ENCODE measurements around the gene ACER3. TPM values are rescaled to one million over a fixed set of nuclear protein-coding genes. Genes with fewer than 3 reads are reported as not detected.

The ACER3 gene
- total RNA-seq, 1 donor from 2014 or later: 16.2 TPM

GRCh38 chr11:76910620-76911414 is 50.1 kb downstream of the ACER3 start:
- Histone ChIP-seq H3K36me3 (no peaks in the 10 kb centered on the region), H3K27me3 (no peaks in the 10 kb centered on the region), H3K4me1 (peaks cover 9% of the 10 kb centered on the region), H3K27ac (peak overlapping the region; percentile 16), H3K9me3 (no peaks in the 10 kb centered on the region), H3K4me3 (peak overlapping the region in 1 of 2 donors; percentile 10)
- intact Hi-C loops (cut with DNase I): no loop called here
- peak in 1 of 2 donors; percentile 65 for TF ChIP-seq POLR2AphosphoS5 (IDR thresholded peaks at IDR 0.05; ENCODE audit: insufficient read depth in 1 of 2, low read depth in 1 of 2)
- no peak for TF ChIP-seq CTCF (IDR thresholded peaks at IDR 0.05)
- no peak for TF ChIP-seq POLR2A (IDR thresholded peaks at IDR 0.05)
- no peak for DNase-seq (ENCODE audit: extremely low spot score in 2 of 2)

- peaks cover 9% of the 10 kb centered on the region for H3K4me1 ChIP-seq
- H3K9me3 ChIP-seq: no peaks in the 10 kb centered on the region
- no peak for DNase-seq (ENCODE audit: extremely low spot score in 2 of 2)
- H3K27ac ChIP-seq: peak overlapping the region; percentile 16
- peak overlapping the region in 1 of 2 donors; percentile 10 for H3K4me3 ChIP-seq
- no peak for TF ChIP-seq POLR2A (IDR thresholded peaks at IDR 0.05)
- TF ChIP-seq CTCF (IDR thresholded peaks at IDR 0.05): no peak
- TF ChIP-seq POLR2AphosphoS5 (IDR thresholded peaks at IDR 0.05; ENCODE audit: insufficient read depth in 1 of 2, low read depth in 1 of 2): no peak
- H3K27me3 ChIP-seq: no peaks in the 10 kb centered on the region
- no peaks in the 10 kb centered on the region for H3K36me3 ChIP-seq
- intact Hi-C loops (cut with DNase I): no loop called here
Observed at GRCh38 chr11:76911415-76911808, 50.7 kb downstream of the ACER3 start.

GRCh38 chr11:76916712-76917111 is 56.0 kb downstream of the ACER3 start:
- H3K9me3 ChIP-seq: no peaks in the 10 kb centered on the region
- TF ChIP-seq CTCF (IDR thresholded peaks at IDR 0.05): no peak
- no peak for TF ChIP-seq POLR2A (IDR thresholded peaks at IDR 0.05)
- no peak for TF ChIP-seq POLR2AphosphoS5 (IDR thresholded peaks at IDR 0.05; ENCODE audit: insufficient read depth in 1 of 2, low read depth in 1 of 2)
- H3K36me3 ChIP-seq: no peaks in the 10 kb centered on the region
- no peak for DNase-seq (ENCODE audit: extremely low spot score in 2 of 2)
- intact Hi-C loops (cut with DNase I): loop anchor here (5.0 kb wide), 1 partner anchor 109 kb away; no protein-coding TSS in a partner anchor
- H3K27me3 ChIP-seq: no peaks in the 10 kb centered on the region
- H3K4me3 ChIP-seq: no peak overlapping the region
- H3K27ac ChIP-seq: no peak overlapping the region
- H3K4me1 ChIP-seq: peaks cover 14% of the 10 kb centered on the region

- peaks cover 11% of the 10 kb centered on the region for H3K4me1 ChIP-seq
- TF ChIP-seq POLR2AphosphoS5 (IDR thresholded peaks at IDR 0.05; ENCODE audit: insufficient read depth in 1 of 2, low read depth in 1 of 2) (no peak), CTCF (IDR thresholded peaks at IDR 0.05) (peak; percentile 53 to 78 (median 64))
- no peaks in the 10 kb centered on the region for H3K27me3 ChIP-seq
- H3K9me3 ChIP-seq: no peaks in the 10 kb centered on the region
- intact Hi-C loops (cut with DNase I): loop anchor here (5.0 kb wide), 1 partner anchor 112 kb away; no protein-coding TSS in a partner anchor
- H3K27ac ChIP-seq: no peak overlapping the region
- H3K36me3 ChIP-seq: no peaks in the 10 kb centered on the region
- no peak overlapping the region for H3K4me3 ChIP-seq
- no peak for DNase-seq (ENCODE audit: extremely low spot score in 2 of 2)
Observed at GRCh38 chr11:76918941-76919386, 58.2 kb downstream of the ACER3 start.

GRCh38 chr11:76919467-76919866 is 58.7 kb downstream of the ACER3 start:
- no peak for TF ChIP-seq POLR2AphosphoS5 (IDR thresholded peaks at IDR 0.05; ENCODE audit: insufficient read depth in 1 of 2, low read depth in 1 of 2)
- TF ChIP-seq CTCF (IDR thresholded peaks at IDR 0.05): no peak
- TF ChIP-seq POLR2A (IDR thresholded peaks at IDR 0.05): no peak
- intact Hi-C loops (cut with DNase I): loop anchor here (5.0 kb wide), 1 partner anchor 112 kb away; no protein-coding TSS in a partner anchor
- Histone ChIP-seq H3K9me3 (no peaks in the 10 kb centered on the region), H3K4me1 (peaks cover 11% of the 10 kb centered on the region), H3K36me3 (no peaks in the 10 kb centered on the region), H3K27me3 (no peaks in the 10 kb centered on the region), H3K4me3 (no peak overlapping the region), H3K27ac (no peak overlapping the region)
- no peak for DNase-seq (ENCODE audit: extremely low spot score in 2 of 2)
